Embryonic facial prominence (tissue), 1 donor: Measurements from ENCODE around the gene ZNF382.
"Not testable (repeated sequence)": the region's sequence is repeated elsewhere in the genome, so short reads cannot be mapped to it uniquely, and the experiment has no call there.

Source experiments
- DNase-seq: peaks from one replicate; pipeline ENCODE4 v3.0.0-alpha.2; 2016; ENCODE audit errors: extremely low spot score

ZNF382 gene

GRCh38 chr19:36605101-36605876, at the start of gene ZNF382:
ZNF382 (plus strand) TSS chr19:36605313; CDS start chr19:36609915, 4,602 bp downstream.
- peak; percentile 35 for DNase-seq

DNA sequence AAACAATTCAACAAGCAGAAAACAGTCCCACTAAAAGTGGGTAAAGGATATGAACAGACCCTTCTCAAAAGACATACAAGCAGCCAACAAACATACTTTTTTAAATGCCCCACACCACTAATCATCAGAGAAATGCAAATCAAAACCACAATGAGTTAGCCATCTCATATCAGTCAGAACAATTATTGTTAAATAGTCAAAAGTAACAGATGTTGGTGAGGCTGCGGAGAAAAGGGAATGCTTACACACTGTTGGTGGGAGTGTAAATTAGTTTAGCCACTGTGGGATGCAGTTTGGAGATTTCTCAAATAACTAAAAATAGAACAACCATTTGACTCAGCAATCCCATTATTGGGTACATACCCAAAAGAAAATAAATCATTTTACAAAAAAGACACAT, 40.7 kb upstream of the ZNF382 start:
- no peak for DNase-seq

GRCh38 chr19:36572593-36573019, 32.5 kb upstream of the ZNF382 start:
- no peak for DNase-seq

GRCh38 chr19:36573020-36573894, 31.9 kb upstream of the ZNF382 start, which contains the start of gene ZNF529:
ZNF529 (minus strand) TSS chr19:36573292; CDS start chr19:36572346, 946 bp downstream.
- DNase-seq, result peak; percentile 81

DNA sequence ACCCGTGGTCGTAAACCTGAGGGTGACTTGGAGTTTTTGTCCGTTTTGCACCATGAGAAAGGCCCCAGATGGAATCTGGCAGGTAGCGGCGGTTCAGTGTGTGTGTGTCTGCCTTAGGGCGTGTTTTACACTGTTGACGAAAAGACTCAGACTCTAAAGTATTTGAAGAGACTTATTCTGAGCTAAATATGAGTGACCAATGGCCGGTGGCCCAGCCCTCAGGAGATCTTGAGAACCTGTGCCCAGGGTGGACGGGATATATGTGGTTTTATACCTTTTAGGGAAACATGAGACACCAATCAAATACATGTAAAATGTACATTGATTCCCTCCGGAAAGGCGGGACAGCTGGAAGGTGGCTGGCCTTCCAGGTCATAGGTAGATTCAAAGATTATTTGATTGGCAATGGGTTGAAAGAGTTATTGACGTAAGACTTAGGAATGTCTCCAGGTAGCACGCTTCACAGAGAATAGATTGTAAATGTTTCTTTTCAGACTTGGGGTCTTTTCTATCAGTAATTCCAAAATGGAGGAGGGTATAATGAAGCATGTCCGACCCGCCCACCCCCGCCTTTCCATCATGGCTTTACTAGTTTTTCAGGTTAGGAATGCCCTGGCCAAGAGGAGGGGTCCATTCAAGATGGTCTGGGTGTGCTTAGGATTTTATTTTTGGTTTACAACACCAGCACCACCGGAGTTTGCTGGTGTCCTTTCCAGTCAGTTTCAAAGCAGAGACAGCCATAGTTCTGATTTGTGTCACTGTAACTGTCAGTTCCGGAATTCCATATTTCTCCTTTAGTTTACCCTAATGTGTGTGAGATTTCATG, 31.0 kb upstream of the ZNF382 start:
- no peak for DNase-seq

GRCh38 chr19:36574741-36575140, 30.4 kb upstream of the ZNF382 start:
- DNase-seq, result no peak

DNA sequence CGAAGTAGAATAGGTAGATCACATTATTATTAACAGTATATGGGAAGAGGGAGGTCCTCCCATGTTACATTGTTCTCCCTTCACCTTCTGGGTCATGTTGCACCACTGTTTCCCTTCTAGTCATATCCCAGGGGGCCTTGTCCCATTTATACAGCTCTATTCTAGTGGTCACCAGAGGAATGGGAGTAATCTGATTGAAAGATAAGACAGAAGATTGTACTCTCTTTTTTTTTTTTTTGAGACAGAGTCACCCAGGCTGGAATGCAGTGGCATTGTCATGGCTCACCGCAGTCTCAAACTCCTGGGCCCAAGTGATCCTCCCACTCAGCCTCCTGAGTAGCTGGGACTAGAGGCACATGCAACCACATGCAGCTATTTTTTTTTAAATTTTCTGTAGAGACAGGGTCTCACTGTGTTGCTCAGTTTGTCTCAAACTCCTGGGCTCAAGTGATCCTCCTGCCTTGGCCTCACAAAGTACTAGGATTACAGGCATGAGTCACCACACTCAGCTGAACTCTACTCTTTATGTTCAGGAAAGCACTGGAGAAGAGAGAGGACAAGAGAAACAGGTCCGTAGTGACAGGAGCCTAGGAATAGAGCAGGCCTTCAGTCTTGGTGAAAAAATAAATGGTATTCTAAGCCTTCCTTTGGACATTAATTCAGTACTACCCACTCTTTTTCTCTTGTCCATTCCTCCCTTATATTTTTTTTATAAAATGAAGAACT, 27.7 kb upstream of the ZNF382 start:
- no peak for DNase-seq

DNA sequence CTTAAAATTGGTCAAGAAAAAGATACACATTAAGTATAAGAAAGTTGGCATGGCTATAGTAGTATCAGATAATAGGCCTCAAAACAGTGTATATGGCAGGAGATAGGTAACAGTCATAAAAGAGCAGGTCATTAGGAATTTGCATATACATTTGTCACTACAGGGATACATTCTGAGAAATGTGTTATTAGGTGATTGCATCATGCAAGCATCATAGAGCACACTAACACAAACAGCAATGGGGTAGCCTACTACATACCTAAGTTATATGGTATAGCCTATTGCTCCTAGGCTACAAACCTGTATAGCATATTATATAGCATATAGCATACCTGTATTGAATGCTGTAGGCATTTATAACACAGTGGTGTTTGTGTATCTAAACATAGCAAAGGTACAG, 25.9 kb upstream of the ZNF382 start:
- no peak for DNase-seq

GRCh38 chr19:36602681-36603080, 2.4 kb upstream of the ZNF382 start:
- not testable (repeated sequence) for DNase-seq

DNA sequence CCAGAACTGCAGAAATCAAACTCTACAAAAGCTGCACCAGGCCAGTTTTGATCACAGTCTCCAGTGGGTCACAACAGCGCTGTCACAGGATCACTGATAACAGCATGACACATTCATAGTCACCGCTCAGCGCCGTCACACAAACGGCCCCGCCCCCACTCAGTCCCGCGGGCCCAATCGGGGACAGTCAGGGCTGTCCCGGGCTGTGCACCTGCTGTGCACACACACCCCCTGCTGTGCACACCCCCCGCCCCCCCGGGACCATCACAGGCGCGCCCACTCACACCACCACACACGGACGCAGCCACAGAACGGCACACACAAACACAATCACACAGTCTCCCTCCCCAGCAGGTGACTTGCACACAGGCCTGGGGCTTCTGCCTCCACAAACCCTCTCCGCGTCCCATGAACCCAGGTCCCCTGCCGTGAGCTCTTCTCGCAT, 435 bp upstream of the ZNF382 start:
- DNase-seq, result no peak

- no peak for DNase-seq
Measured at GRCh38 chr19:36605877-36606478, 865 bp downstream of the ZNF382 start.

DNA sequence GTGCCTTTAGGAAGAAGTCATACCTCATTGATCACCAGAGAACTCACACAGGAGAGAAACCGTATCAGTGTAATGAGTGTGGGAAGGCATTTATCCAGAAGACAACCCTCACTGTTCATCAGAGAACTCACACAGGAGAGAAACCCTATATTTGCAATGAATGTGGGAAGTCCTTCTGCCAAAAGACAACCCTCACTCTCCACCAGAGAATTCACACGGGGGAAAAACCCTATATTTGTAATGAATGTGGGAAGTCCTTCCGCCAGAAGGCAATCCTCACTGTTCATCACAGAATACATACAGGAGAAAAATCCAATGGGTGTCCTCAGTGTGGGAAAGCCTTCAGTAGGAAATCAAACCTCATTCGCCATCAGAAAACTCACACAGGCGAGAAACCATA, 21.9 kb downstream of the ZNF382 start:
- DNase-seq, result no peak

GRCh38 chr19:36635342-36635741, 30.2 kb downstream of the ZNF382 start:
- DNase-seq, result no peak

GRCh38 chr19:36638862-36639510, 33.9 kb downstream of the ZNF382 start:
- DNase-seq, result no peak

GRCh38 chr19:36646746-36647145, 41.6 kb downstream of the ZNF382 start:
- DNase-seq, result no peak

DNA sequence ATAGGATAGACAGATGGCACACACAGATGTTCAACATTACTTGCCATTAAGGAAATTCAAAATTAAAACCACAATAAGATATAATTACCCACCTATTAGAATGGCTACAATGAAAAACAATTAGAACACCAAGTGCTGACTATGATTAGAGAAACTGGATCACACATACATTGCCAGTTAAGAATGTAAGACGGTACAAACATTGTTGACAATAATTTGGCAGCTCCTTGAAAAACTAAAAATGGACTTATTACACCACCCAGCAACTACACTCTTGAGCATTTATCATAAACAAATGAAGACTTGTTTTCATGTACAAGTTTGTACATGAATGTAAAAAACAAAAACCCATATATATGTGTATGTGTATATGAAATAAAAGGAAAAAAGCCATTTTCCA, 47.8 kb downstream of the ZNF382 start:
- DNase-seq, result no peak

GRCh38 chr19:36665832-36666231, 60.7 kb downstream of the ZNF382 start:
- DNase-seq, result no peak

DNA sequence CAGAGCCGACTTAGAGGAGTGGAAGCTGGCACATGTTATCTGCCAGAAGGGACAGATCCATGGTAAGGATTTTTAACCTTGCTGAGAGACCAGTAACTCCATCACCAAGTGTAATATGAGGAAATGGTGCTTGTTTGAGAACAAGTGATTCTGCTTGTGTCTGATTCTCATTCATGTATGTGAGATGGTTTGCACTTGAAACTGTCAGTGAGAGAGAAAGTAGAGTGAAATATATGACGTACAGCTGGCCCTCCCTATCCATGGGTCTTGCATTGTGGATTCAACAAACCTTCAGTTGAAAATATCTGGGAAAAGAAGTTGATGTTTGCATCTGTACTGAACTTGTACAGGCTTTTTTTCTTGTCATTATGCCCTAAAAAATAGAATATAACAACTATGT, 63.5 kb downstream of the ZNF382 start:
- DNase-seq, result no peak

DNA sequence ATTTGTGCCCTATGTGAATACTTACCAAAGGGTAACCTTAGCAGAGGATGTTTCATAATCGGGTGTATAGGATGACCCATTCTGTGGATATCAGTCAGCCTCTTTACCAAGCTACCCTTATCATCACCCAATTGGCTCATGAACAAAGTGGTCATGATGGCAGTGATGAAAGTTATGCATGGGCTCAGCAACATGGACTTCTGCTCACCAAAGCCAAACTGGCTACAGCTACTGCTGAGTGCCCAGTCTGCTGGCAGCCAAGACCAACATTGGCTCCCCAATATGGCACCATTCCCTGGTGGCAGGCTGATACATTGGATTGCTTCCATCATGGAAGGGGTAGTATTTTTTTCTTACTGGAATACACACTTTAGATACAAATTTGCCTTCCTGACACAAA, 67.3 kb downstream of the ZNF382 start:
- no peak for DNase-seq

DNA sequence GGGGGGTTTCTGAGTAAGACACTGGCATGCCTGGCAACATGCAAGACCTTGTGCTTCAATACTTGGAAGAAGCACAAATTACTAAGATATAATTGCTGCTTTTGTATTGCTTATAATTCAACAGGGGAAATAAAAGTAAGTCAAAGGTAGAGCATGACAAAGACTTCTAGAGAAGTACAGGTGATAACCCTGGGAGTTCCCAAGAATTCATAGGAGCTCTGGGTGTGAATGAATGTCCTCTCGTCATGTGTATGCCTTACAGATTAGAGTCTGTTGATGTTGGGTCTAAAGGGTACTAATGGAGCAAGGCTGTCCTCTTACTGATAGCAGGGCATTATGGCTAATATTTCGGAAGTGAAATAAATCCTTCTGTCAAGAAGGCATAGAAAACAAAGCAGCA, 69.1 kb downstream of the ZNF382 start:
- DNase-seq, result no peak
